Measurements from ENCODE around the gene CKAP4.
"Not testable (repeated sequence)": the region's sequence is repeated elsewhere in the genome, so short reads cannot be mapped to it uniquely, and the experiment has no call there.

CKAP4 gene, protein sequence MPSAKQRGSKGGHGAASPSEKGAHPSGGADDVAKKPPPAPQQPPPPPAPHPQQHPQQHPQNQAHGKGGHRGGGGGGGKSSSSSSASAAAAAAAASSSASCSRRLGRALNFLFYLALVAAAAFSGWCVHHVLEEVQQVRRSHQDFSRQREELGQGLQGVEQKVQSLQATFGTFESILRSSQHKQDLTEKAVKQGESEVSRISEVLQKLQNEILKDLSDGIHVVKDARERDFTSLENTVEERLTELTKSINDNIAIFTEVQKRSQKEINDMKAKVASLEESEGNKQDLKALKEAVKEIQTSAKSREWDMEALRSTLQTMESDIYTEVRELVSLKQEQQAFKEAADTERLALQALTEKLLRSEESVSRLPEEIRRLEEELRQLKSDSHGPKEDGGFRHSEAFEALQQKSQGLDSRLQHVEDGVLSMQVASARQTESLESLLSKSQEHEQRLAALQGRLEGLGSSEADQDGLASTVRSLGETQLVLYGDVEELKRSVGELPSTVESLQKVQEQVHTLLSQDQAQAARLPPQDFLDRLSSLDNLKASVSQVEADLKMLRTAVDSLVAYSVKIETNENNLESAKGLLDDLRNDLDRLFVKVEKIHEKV

DNA sequence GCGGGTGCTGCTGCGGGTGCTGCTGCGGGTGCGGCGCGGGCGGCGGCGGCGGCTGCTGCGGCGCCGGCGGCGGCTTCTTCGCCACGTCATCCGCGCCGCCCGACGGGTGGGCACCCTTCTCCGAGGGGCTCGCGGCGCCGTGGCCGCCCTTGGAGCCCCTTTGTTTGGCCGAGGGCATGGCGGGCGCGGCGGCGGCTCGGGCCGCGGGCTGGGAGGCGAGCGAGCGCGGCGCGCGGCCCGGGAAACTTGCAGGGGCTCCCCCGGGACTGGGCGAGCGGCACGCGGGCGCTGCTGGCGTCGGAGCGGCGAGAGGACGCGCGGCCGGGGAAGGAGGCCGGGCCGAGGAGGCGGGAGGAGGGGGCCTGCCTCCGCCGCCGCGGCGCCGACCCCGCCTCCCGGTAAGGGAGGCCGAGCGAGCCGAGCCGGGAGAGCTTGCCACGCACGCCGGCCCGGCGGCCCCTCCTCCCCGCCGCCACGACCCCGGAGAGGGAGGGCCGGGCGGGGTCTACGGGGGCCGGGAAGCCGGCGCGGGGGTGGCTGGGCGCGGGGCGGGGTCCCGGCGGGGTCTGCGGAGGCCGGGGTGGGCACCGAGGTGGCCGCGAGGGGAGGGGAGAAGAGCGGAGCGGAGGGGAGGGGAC lies at the start of gene CKAP4:
Gene CKAP4, minus strand, starts transcription at position 347 of the 638 bp plus-strand sequence. Its CDS starts 169 bp downstream, at position 178.
- in situ Hi-C loops (cut with MboI; ENCODE audit: low sequenced_read_pairs), result loop anchor here (25.0 kb wide), 1 partner anchor 665 kb away; no protein-coding TSS in a partner anchor

DNA sequence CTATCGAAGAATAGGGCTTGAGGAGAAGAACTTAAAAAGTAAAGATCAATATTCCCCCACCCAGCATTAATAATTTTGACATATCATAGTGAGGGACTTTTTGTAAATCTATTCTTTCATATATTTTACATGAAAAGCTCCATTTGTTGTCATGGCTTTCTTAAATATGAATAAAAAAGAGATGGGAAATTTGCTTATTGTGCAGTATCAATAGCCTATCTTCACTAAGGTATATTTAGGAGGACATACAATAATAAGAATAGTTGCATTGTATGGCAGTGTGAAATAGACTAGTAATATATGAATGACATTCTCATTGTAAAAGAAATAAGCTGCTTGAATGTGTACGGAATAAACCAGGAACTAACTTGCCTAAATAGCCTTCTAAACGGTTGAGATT lies 49.3 kb upstream of the CKAP4 start:
- in situ Hi-C loops (cut with MboI; ENCODE audit: low sequenced_read_pairs), result no loop called here

DNA sequence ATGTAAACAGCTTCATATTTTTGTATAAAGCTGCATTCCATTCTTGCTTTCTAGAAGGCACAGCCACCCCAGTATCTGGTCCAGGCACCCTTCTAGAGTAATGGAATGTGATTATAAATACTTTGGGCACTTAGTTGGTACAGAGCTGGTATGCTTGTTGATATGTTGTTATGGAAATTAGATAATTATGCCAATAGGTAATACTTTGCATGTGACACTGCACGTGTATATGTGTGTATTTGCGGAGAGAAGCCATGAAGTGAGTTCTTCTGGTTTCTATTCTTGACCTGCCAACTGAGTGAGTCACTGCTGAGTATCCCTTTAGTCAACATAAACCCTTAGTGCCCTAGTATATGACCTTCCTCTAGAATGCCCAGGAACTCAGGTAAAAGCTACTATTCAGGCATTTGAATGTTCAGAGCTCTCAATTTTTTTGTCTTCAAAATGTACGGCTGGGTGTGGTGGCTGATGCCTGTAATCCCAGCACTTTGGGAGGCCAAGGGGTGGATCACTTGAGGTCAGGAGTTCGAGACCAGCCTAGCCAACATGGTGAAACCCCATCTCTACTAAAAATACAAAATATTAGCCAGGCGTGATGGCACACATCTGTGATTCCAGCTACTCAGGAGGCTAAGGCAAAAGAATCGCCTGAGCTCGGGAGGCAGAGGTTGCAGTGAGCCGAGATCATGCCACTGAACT lies 48.5 kb upstream of the CKAP4 start:
- in situ Hi-C loops (cut with MboI; ENCODE audit: low sequenced_read_pairs), result no loop called here

DNA sequence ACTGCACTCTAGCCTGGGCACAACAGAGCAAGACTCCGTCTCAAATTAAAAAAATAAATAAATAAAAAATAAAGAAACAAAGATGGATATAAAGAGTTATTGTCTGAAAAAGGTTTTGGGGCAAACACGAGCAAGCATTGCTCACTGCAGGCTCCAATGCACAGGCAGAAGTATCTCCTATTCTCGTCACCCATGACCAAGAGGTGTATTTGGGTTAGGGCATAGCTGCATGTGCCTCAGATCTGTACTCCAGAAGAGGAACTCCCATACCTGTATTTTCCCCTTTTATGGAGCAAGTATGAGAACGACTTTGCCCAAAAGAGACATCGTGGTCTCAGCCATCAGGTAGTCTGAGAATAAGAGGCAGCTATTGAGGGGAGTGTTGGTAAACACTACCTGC lies 44.5 kb upstream of the CKAP4 start:
- in situ Hi-C loops (cut with MboI; ENCODE audit: low sequenced_read_pairs), result no loop called here

DNA sequence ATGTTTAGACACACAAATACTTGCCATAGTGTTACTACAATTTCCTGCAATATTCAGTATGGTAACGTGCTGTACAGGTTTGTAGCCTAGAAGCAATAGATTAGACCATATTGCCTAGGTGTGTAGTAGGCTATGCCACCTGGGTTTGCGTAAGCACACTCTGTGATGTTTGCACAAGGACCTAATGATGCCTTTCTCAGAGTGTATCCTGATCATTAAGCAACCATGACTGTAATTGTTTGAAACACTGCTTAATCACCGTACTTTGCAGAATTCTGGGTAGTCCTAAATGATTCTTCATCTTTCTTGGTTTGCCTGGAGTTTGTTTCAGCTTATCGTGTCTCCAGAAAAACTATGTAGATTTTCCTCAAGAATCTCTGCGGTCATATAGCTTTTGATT lies 43.5 kb upstream of the CKAP4 start:
- in situ Hi-C loops (cut with MboI; ENCODE audit: low sequenced_read_pairs), result no loop called here

DNA sequence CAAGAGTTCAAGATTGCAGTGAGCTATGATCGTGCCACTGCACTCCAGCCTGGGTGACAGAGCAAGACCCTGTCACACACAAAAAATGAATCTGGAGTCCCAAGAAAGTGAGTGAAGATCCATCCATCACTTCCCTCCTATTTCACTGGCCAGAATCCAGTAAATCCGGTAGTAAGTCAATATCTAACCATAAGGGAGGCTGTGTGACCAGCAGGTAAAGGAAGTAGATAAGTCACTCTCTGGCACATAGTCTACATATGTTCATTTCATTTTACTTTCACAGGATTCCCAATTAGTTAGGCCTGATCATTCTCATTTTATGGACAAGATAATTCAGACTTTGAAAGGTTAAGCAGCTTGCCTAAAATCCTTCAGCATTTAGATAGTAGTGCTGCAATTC lies 42.8 kb upstream of the CKAP4 start:
- in situ Hi-C loops (cut with MboI; ENCODE audit: low sequenced_read_pairs), result no loop called here

DNA sequence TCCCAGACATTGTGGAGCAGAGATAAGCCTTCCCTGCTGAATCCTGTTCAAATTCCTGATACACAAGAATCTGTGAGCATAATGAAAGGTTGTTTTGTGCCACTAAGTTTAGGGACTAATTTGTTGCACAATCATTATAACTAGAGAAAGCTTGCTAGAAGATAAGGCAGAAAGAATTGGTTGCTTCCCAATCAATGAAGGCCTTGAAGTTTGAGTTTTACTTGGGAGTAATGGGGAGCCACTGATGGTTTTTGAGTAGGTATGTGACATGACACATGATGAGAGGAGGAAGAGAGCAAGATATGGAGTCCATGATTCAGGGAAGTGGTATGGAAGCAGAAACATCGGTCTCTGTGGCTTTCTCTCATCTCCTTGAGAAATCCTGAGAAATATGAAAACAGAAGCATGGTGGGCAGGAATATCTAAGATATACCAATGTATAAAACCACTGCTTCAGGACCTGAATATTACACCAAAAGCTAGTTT lies 41.4 kb upstream of the CKAP4 start:
- in situ Hi-C loops (cut with MboI; ENCODE audit: low sequenced_read_pairs), result no loop called here

DNA sequence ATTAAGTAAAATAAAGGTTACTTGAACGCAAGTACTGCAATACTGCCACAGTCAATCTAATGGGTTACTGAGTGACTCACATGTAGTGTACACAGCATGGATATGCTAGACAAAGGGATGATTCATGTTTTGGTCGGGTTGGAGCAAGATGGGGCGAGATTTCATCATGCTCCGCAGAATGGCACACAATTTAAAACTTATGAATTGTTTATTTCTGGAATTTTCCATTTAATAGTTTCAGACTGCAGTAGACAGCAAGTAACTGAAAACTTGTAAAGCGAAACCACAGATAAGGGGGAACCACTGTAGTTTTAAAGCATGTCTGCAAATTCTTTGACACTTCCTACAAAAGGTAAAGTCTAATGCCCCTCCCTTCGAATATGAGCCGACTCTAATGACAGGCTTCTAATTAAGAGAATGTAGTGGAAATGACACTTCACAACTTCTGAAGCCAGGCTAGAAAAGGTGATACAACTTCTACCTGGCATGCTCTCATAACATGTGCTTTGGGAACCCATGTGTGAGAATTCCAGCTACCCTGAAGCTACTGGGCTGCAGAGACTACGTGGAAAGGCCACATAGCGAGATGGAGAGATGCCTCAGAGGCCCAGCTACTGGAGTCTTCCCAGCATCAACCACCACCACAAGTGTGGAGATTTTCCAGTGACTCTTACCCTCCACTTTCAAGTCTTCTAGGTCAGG lies 40.8 kb upstream of the CKAP4 start:
- in situ Hi-C loops (cut with MboI; ENCODE audit: low sequenced_read_pairs), result no loop called here

DNA sequence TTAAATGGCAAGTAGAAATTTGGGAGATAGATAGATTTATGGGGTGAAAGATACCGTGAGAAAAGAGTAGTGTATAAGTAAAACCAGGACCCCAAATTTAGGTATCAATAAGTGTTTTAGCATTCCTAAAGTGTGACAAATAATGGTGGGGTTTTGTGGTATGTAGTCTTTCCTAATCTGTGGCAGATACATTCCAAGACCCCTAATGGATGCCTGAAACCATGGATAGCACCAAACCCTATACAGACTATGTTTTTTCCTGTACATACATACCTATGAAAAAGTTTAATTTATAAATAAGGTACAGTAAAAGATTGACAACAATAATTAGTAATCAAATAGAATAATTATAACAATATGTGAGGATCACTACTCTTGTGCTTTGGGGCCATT lies 40.3 kb upstream of the CKAP4 start:
- in situ Hi-C loops (cut with MboI; ENCODE audit: low sequenced_read_pairs), result no loop called here

DNA sequence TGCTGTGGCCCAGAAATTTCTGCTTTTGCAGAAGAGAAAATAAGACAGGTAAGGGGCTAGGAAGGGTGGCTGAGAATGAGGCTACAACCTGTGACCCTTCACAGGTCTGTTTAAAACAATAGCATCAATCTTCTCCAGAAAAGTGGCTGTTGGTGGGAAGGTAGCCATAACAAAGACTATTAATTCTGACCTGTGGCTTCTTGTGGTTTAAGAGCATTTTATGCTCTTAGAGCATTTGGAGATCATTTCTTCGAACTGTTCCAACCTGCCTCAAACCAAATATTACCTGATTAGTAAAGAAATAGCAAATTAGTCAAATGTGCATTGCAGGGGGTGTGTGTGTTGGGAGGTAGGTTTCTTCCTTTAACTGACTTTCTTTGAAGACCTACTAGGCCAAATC lies 39.5 kb upstream of the CKAP4 start:
- in situ Hi-C loops (cut with MboI; ENCODE audit: low sequenced_read_pairs), result no loop called here

DNA sequence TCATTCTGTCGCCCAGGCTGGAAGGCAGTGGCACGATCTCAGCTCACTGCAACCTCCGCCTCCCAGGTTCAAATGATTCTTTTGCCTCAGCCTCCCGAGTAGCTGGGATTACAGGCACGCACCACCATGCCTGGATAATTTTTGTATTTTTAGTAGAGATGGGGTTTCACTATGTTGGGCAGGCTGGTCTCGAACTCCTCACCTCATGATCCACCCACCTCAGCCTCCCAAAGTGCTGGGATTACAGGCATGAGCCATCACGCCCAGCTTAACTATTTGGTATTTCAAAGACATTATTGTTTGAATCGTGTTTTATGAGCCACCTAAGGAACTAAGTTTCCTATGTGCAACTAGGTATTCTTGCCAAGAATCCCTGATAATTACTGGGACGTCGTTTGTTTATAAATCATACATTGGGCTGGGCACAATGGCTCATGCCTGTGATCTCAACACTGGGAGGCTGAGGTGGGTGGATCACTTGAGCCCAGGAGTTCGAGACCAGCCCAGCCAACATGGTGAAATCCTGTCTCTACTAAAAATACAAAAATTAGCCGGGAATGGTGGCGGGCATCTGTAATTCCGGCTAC lies 38.8 kb upstream of the CKAP4 start:
- in situ Hi-C loops (cut with MboI; ENCODE audit: low sequenced_read_pairs), result not testable (repeated sequence)

DNA sequence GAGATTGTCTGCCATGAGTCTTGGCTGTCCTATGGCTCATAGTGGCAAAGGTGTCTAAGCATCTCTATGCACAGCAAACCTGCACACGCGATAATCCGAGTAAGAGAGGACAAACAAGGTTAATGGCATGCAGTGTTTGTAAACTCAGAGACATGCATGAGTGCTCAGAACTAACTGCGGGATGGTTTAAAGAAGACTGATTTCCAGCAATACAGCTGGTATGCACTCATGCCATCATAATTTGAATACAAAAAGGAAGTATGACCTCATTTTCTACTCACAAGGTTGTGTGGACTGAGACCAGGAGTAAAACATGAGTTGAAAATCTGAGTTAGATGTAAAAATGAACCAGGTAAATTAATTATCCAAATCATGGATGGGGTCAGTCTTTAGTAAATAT lies 38.2 kb upstream of the CKAP4 start:
- in situ Hi-C loops (cut with MboI; ENCODE audit: low sequenced_read_pairs), result no loop called here

DNA sequence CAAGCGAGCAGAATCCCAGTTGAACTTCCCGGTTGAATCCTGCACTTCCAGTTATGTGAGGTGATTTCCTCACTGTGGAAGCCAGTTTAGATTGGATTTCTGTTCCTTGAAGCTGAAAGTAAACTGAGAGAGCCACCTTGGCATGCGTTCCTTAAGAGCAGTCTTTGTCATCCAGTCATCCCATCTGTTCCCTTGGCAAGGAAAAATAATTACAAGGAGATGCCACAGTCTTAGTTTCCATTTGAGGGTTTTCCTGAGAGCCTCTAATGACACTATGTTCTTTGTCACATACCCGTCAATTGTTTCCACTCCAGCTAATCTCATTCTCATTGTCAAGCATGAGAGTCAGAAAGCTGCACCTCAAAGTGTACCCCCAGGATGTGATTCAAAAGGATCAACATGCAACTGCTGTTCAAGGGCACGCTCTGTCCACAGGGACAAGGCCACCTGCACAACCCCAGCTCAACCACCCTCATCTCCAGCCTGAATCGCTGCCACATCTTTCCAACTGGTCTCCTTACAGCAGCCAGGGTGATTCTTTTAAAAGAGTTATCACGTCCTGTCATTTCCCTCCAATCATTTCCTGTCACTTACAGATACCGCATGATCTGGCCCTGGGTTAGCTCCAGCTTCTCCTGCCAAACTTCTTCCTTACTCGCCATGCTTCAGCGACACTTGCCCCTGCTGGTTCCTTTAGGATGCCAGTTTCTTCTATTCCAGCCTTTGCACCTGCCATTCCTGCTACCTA lies 36.7 kb upstream of the CKAP4 start:
- in situ Hi-C loops (cut with MboI; ENCODE audit: low sequenced_read_pairs), result no loop called here

DNA sequence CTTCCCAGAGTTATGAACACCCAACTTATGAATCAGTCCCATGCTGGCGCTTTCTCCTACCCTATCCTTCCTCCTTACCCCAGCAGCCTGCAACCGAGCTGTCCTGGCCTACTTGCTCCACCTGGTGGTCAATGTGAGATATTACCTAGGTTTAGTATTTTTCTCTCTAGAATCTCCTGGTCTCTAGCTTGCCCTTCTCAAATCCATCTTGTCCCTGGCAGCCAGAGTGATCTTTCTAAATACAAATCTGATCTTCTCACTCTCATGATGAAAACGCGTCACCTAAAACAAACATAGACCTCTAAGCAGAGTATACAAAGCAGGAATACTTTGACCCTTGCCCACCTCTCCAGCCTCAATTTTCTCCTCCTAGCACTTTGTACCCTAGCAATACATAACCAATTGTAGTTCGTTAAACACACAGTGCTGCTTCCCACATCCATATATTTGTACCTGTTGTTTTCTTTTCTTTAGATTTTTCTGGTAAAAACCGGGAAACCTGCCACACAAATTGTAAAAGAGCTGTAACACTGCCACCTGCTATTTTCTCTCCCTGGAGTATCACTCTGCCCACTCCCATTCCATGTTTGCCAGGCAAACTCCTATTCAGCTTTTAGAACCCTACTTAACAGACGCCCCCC lies 34.8 kb upstream of the CKAP4 start:
- in situ Hi-C loops (cut with MboI; ENCODE audit: low sequenced_read_pairs), result no loop called here

DNA sequence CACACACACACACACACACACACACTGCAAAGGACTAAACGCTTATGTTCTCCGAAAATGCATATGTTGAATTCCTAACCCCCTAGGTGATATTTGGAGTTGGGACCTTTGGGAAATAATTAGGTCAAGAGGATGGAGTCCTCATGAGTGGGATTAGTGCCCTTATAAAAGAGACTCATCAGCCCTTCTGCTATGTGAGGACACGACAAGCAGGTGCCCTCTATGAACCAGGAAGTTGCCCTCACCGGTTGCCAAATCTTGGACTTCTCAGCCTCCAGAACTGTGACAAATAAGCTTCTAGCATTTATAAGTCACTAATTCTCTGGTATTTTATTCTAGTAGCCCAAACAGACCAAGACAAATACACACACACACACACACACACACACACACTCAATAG lies 34.0 kb upstream of the CKAP4 start:
- in situ Hi-C loops (cut with MboI; ENCODE audit: low sequenced_read_pairs), result no loop called here

DNA sequence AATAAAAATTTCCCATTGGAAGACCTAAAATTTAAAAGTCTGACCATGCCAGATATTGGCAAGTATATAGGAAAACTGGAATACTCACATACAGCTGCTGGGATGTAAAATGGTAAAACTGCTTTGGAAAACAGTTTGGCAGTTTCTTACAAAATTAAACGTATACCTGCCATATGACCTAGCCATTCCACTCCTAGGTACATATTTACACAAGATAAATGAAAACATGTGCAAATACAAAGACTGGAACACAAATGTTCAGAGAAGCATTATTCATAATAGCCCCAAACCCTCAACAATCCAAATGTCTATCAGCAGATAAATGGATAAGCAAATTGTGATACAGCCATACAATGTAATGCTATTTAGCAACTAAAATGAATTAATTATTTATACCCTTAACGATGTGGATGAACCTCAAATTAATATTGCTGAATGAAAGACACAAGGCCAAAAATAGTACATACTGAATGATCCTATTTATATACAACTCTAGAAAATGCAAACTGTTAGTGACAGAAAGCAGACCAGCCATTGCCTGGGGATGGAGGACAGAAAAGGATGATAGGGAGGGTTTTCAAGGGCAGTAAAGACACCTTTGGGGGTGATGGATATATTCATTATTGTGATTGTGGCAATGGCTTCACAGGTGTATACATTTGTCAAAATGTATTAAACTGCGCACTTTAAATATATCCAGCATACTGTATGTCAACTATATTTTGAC lies 33.4 kb upstream of the CKAP4 start:
- in situ Hi-C loops (cut with MboI; ENCODE audit: low sequenced_read_pairs), result no loop called here

DNA sequence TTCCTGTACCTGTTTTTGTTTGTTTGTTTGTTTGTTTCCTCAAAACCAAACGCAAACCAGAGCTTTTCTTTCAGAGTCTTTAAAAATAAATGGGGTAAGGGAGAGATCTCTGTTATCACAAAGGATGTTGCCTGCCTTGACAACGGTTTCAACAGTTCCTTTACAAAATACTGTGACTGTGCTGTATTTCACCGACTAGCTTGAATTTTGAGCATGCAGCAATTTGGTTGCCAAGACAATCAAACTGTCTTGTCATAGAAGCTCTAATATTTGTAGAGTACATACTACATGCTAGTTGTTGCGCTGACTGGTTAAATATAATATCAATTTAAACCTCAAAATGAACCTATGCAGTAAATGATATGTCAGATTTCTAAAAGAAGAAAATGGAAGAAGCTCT lies 32.3 kb upstream of the CKAP4 start:
- in situ Hi-C loops (cut with MboI; ENCODE audit: low sequenced_read_pairs), result no loop called here

DNA sequence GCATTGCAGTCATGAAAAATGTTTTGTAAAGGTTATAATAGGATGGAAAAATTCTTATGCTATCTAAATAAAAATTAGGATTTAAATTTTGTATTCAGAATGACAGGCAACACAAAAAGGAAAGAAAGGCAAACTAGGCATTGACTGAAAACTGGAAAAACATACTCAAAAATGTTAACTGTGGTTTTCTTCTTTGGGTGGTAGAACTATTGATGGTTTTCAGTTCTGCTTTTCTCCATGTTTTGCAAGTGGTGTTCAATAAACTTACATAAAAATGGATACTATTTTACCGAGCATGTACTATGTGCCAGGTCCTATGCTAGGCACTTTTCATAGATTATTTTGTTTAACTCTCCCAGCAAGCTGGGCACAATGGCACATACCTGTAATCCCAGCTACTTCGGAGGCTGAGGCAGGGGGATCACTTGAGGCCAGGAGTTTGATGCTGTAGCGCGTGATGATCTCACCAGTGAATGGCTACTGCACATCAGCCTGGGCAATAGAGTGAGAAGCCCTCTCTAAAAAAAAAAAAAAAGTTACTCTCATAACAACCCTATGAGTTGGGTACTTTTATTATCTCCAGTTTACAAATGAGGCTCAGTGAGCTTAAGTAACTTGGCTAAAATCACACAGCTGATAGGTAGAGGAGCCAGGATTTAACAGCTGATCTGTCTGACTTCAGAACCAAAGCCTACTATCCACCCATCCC lies 28.4 kb upstream of the CKAP4 start:
- in situ Hi-C loops (cut with MboI; ENCODE audit: low sequenced_read_pairs), result no loop called here
